Amygdala (tissue), 56 donors: ENCODE measurements around the gene SPAAR.

Source experiments
- DNase-seq, 56 donors: peaks; one replicate each; lab custom pipeline; 2025; lab: John Stamatoyannopoulos, UW

Gene SPAAR

GRCh38 chr9:35942286-35942685 is 33.0 kb downstream of the SPAAR start:
- no peak for DNase-seq

GRCh38 chr9:35944173-35944572 is 34.9 kb downstream of the SPAAR start:
- DNase-seq = no peak

- no peak for DNase-seq
These were observed 35.6 kb downstream of the SPAAR start for GRCh38 chr9:35944841-35945240.

GRCh38 chr9:35945341-35946018 is 36.2 kb downstream of the SPAAR start:
- DNase-seq = peak in 31 of 56 donors; percentile 6 to 72 (median 34)

GRCh38 chr9:35948451-35948850 is 39.2 kb downstream of the SPAAR start:
- DNase-seq = no peak

GRCh38 chr9:35948901-35949318 is 39.6 kb downstream of the SPAAR start:
- no peak for DNase-seq

- no peak for DNase-seq
These were observed 42.4 kb downstream of the SPAAR start for GRCh38 chr9:35951736-35952135.

- no peak for DNase-seq
These were observed 43.4 kb downstream of the SPAAR start for GRCh38 chr9:35952526-35953191.

- peak in 25 of 56 donors; percentile 2 to 68 (median 16) for DNase-seq
These were observed 45.8 kb downstream of the SPAAR start for GRCh38 chr9:35954942-35955546.

- no peak for DNase-seq
These were observed 47.4 kb downstream of the SPAAR start for GRCh38 chr9:35956651-35957050.

GRCh38 chr9:35958104-35958837 is 49.0 kb downstream of the SPAAR start, which contains the start of gene OR2S2:
Gene OR2S2 (minus strand): TSS chr9:35958154. CDS start chr9:35958098, 56 bp downstream.
- DNase-seq = no peak

- peak in 7 of 56 donors; percentile 5 to 29 (median 12) for DNase-seq
These were observed 50.9 kb downstream of the SPAAR start for GRCh38 chr9:35960039-35960655.
